ENCODE measurements around the gene SNX21.

- TF ChIP-seq CTCF (conservative IDR thresholded peaks at IDR 0.05; ENCODE audit: low read length) (no peak), EZH2phosphoT487 (IDR thresholded peaks at IDR 0.05; ENCODE audit: borderline replicate concordance, low read depth, low read length) (no peak)
These were observed 14.1 kb upstream of the SNX21 start for GRCh38 chr20:45819466-45819865.

Data from OCI-LY7 (cell line).